Vagina (tissue), 2 donors: ENCODE measurements around the gene GRIK5. TPM values are rescaled to one million over a fixed set of nuclear protein-coding genes. Genes with fewer than 3 reads are reported as not detected.

Experiments
- DNase-seq, 2 donors: peaks; one replicate each; pipeline ENCODE4 v3.0.0-alpha.2; 2017; ENCODE audit errors: extremely low spot score in 2 of 2
- H3K27ac ChIP-seq: fragments of 200-600 bp; sonication (generic); one replicate; pipeline ENCODE4 v1.5.1; 2019
- H3K27me3 ChIP-seq: fragments of 200-600 bp; sonication (generic); one replicate; pipeline ENCODE4 v1.5.1; 2019
- H3K36me3 ChIP-seq, 2 donors: fragments of 200-600 bp; sonication (generic); one replicate each; pipeline ENCODE4 v1.5.1; 2017 to 2019
- H3K4me1 ChIP-seq: fragments of 200-600 bp; sonication (generic); one replicate; pipeline ENCODE4 v1.5.1; 2019
- H3K4me3 ChIP-seq, 2 donors: fragments of 200-600 bp; sonication (generic); 1 replicate in 1 of 2; 2 replicates in 1 of 2; pipeline ENCODE4 v1.5.1; 2016 to 2019
- H3K9me3 ChIP-seq: fragments of 200-600 bp; sonication (generic); one replicate; pipeline ENCODE4 v1.5.1; 2019
- CTCF ChIP-seq, 3 experiments: fragments of 450-650 bp in 2 of 3; fragments of 200-600 bp in 1 of 3; sonication (generic) in 1 of 3; IDR thresholded peaks; one replicate each; pipeline ENCODE4 v1.5.1; 2017 to 2019; ENCODE audit warnings: antibody characterized with exemption in 3 of 3, mild to moderate bottlenecking in 2 of 3, moderate library complexity in 2 of 3
- POLR2A ChIP-seq, 2 donors: fragments of 450-650 bp; IDR thresholded peaks; one replicate each; pipeline ENCODE4 v1.6.1; 2017; ENCODE audit warnings: antibody characterized with exemption in 2 of 2, mild to moderate bottlenecking in 2 of 2, moderate library complexity in 2 of 2
- POLR2AphosphoS5 ChIP-seq, 2 donors: sonication (generic); formaldehyde crosslinking; IDR thresholded peaks; one replicate each; pipeline ENCODE4 v1.9.0; 2017; ENCODE audit warnings: antibody characterized with exemption in 2 of 2, mild to moderate bottlenecking in 2 of 2, low read depth in 1 of 2; ENCODE audit not compliant: insufficient read depth in 1 of 2
- intact Hi-C: fragments of 100-400 bp; cut with DNase I; formaldehyde crosslinking; loops from one replicate; pipeline ENCODE4 v1.15.1; 2023
- total RNA-seq: library from RNA; depleted of rRNA; stranded (reverse); fragments of >200 nt; gene quantifications from one replicate; pipeline ENCODE4 v1.2.3, GENCODE V29; 2016

GRIK5 gene
- total RNA-seq, 1 donor from 2014 or later, result 2.5 TPM

- Histone ChIP-seq H3K27me3 (no peaks in the 10 kb centered on the region), H3K4me1 (peaks cover 14% of the 10 kb centered on the region), H3K9me3 (no peaks in the 10 kb centered on the region), H3K36me3 (no peaks in the 10 kb centered on the region), H3K27ac (no peak overlapping the region), H3K4me3 (peak overlapping the region in 1 of 2 donors; percentile 39)
- intact Hi-C loops, result no loop called here
- DNase-seq, result no peak
- no peak for TF ChIP-seq POLR2A (IDR thresholded peaks at IDR 0.05)
- TF ChIP-seq POLR2AphosphoS5 (IDR thresholded peaks at IDR 0.05; ENCODE audit: insufficient read depth in 1 of 2, low read depth in 1 of 2), result no peak
Observed at GRCh38 chr19:42095142-42095813, 25.3 kb upstream of the GRIK5 start.

GRCh38 chr19:42093926-42094325, 23.9 kb upstream of the GRIK5 start:
- intact Hi-C loops, result no loop called here

GRCh38 chr19:42093505-42093904, 23.5 kb upstream of the GRIK5 start:
- H3K4me3 ChIP-seq, result no peak overlapping the region
- no peaks in the 10 kb centered on the region for H3K27me3 ChIP-seq
- intact Hi-C loops, result no loop called here
- no peaks in the 10 kb centered on the region for H3K36me3 ChIP-seq
- peaks cover 14% of the 10 kb centered on the region for H3K4me1 ChIP-seq
- no peak overlapping the region for H3K27ac ChIP-seq
- no peaks in the 10 kb centered on the region for H3K9me3 ChIP-seq
- DNase-seq, result no peak
- TF ChIP-seq POLR2AphosphoS5 (IDR thresholded peaks at IDR 0.05; ENCODE audit: insufficient read depth in 1 of 2, low read depth in 1 of 2), result no peak
- TF ChIP-seq CTCF (IDR thresholded peaks at IDR 0.05), result no peak
- TF ChIP-seq POLR2A (IDR thresholded peaks at IDR 0.05), result no peak

More at GRCh38 chr19:42093926-42094325, 23.9 kb upstream of the GRIK5 start:
- Histone ChIP-seq H3K27ac (no peak overlapping the region), H3K4me1 (peaks cover 14% of the 10 kb centered on the region), H3K4me3 (no peak overlapping the region), H3K36me3 (no peaks in the 10 kb centered on the region), H3K9me3 (no peaks in the 10 kb centered on the region), H3K27me3 (no peaks in the 10 kb centered on the region)
- no peak for DNase-seq
- TF ChIP-seq CTCF (IDR thresholded peaks at IDR 0.05) (no peak), POLR2A (IDR thresholded peaks at IDR 0.05) (no peak), POLR2AphosphoS5 (IDR thresholded peaks at IDR 0.05; ENCODE audit: insufficient read depth in 1 of 2, low read depth in 1 of 2) (no peak)

GRCh38 chr19:42092350-42092749, 22.3 kb upstream of the GRIK5 start:
- Histone ChIP-seq H3K27me3 (no peaks in the 10 kb centered on the region), H3K4me3 (no peak overlapping the region), H3K27ac (no peak overlapping the region), H3K36me3 (no peaks in the 10 kb centered on the region), H3K4me1 (peaks cover 14% of the 10 kb centered on the region), H3K9me3 (no peaks in the 10 kb centered on the region)
- TF ChIP-seq CTCF (IDR thresholded peaks at IDR 0.05) (peak in 1 of 3 experiments; percentile 14), POLR2A (IDR thresholded peaks at IDR 0.05) (no peak), POLR2AphosphoS5 (IDR thresholded peaks at IDR 0.05; ENCODE audit: insufficient read depth in 1 of 2, low read depth in 1 of 2) (peak in 1 of 2 donors; percentile 37)
- no peak for DNase-seq
- intact Hi-C loops, result no loop called here

GRCh38 chr19:42091742-42092141, 21.7 kb upstream of the GRIK5 start:
- Histone ChIP-seq H3K4me3 (no peak overlapping the region), H3K36me3 (no peaks in the 10 kb centered on the region), H3K27me3 (no peaks in the 10 kb centered on the region), H3K4me1 (peaks cover 14% of the 10 kb centered on the region), H3K9me3 (no peaks in the 10 kb centered on the region), H3K27ac (no peak overlapping the region)
- intact Hi-C loops, result no loop called here
- no peak for TF ChIP-seq POLR2AphosphoS5 (IDR thresholded peaks at IDR 0.05; ENCODE audit: insufficient read depth in 1 of 2, low read depth in 1 of 2)
- TF ChIP-seq CTCF (IDR thresholded peaks at IDR 0.05), result no peak
- no peak for TF ChIP-seq POLR2A (IDR thresholded peaks at IDR 0.05)
- DNase-seq, result no peak
